ENCODE results near the gene IRF8.
"Not testable (repeated sequence)": the region's sequence is repeated elsewhere in the genome, so short reads cannot be mapped to it uniquely, and the experiment has no call there.

The IRF8 gene

DNA sequence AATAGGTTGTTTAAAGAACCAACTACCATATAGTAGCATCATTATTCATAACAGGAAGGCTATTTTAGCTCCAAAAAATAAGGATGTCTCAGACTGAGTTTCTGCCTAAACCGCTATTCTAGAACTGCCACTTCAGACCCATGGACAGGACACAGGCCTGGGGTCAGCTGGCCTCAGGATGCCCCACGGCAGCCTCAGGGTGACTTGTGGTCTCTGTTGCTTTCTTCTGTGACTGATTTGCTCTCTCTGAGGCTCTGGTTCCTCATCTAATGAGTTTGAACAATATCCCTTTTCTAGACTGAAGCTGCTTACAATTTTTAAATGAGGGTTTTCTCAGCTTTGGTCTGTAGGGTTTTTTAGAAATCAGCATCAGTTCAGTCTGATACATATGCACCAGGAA lies 31.8 kb upstream of the IRF8 start:
- in situ Hi-C loops (cut with MboI; ENCODE audit: low sequenced_read_pairs): no loop called here

DNA sequence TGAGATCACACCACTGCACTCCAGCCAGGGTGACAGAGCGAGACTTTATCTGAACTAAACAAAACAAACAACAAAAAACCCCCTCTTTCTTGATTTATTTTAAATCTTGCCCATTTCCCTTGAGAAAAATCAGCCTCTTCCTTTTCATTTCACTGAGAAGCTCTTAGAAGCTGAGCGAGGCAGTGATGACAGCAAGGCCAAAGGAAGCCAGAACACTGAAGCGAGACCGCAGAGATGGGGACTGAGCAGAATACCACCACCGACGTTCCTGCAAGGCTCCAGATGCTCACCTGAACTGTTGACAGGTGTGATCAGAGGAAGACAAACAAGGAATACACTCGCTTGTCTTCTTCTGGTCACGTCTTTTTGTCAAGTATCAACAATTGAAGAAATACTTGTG lies 30.5 kb upstream of the IRF8 start:
- in situ Hi-C loops (cut with MboI; ENCODE audit: low sequenced_read_pairs): no loop called here

DNA sequence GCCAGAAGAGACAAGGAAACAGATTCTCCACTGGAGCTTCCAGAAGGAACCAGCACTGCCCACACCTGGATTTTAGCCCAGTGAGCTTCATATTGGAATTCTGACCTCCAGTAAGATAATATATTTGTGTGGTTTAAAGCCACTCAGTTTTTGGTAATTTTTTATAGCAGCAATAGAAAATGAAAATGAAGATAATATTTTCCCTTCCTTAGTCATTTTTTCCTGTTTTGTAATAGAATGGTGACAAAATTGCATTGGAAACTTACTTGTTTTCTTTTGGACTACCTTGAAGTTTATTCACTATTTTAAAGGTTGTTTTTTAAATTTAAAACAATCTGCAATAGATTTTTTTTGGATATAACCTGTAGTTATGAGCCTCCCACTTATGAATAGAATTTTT lies 29.8 kb upstream of the IRF8 start:
- in situ Hi-C loops (cut with MboI; ENCODE audit: low sequenced_read_pairs): no loop called here

DNA sequence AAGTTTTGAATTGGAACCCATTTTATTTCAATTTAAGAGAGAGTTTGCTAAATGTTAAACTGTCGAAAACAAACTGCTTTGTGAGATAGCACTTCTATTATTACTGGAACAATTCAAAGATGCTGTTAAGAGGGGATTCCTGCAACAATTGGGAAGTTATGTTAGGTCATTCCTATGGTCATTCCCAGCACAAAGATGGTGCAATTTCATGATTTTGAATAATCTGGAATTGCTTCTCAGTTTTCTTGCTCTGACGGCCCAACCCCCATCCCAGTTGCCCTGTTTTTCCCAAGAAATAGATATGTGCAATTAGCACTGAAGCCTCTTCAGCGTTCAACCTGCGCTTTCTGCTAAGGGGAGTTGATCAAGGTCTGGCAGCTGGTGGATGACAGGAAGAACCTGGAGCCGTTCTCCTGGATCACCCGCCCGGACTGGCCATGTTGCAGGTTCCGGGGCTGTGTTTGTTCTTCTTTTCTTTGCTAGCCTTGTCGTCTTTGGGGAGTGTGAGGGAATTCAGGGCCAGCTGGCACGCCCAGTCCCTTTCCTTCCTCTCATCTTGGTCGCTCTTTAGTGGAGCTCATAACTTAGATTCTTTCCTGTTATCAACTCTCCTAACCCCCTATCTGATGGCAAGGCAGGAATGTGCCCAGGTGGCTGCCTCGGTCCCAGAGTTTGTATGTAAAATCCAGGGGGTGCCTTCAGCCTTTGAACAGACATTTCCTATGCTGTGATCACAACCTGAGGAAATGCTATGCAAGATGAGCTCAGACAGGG lies 29.0 kb upstream of the IRF8 start:
- in situ Hi-C loops (cut with MboI; ENCODE audit: low sequenced_read_pairs): no loop called here

DNA sequence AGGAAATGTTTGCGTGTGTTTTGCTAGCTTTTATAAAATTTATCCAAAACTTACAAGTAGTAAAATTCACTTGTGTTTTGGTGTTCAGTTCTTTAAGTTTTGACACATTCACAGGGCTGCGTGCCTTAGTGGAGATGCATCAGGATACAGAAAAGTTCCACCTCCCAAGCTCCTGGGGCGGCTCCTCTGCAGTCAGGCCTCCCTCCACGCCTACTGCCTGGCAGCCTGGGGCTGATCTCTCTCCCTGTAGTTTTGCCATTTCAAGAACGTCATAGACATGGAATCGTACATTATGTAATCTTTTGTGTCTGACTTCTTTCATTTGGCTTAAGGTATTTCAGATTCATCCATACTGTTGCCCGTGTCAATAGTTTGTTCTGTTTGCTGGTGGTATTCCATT lies 27.2 kb upstream of the IRF8 start:
- in situ Hi-C loops (cut with MboI; ENCODE audit: low sequenced_read_pairs): no loop called here

DNA sequence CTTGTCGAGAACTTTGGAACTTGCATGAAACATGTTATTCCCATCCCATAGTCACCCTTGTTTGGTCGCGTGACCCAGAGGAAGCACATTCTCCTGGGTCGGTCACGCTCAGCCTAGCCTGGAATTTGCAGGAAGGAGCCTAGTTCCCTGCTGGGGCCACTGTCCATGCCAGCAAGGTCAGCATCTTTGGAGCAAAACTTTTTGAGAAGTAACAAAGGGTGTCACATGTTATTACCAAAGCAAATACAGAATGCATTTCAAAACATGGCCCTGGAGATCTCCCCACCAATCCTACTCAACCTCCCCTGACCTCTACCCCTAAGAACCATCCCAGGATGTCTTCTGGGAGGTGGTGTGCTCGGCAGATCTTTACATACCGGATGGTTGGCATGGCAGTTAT lies 26.2 kb upstream of the IRF8 start:
- in situ Hi-C loops (cut with MboI; ENCODE audit: low sequenced_read_pairs): no loop called here

DNA sequence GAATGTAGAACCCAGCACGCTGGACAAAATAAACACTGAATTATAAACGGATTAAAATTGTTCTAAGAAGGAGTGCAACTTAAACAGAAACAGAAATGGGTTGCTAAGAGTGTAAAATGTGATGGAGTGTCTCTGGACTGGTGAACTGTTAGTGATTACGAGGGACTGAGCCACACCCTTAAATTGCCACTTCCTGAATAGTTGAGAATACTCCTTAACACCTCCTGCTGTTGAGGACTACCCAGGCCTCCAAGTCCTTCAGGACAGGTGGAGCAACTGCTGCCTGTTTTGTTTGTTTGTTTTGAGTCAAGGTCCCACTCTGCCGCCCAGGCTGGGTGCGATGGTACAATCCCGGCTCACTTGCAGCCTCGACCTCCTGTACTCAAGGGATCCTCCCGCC lies 25.8 kb upstream of the IRF8 start:
- in situ Hi-C loops (cut with MboI; ENCODE audit: low sequenced_read_pairs): no loop called here

DNA sequence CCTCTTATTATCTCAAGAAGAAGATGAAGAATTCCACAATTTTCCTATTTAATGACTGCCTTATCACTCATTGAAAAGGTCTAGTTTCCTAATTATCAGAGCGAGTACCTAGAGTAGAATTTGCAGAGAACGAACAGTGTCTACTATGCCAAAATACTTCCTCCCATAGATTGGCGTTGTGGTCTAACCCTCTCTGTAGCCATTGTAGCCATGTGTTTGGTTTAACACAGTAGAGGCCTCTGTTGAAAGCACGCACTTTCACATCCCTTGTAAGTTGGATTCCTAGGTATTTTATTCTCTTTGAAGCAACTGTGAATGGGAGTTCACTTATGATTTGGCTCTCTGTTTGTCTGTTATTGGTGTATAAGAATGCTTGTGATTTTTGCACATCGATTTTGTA lies 24.9 kb upstream of the IRF8 start:
- in situ Hi-C loops (cut with MboI; ENCODE audit: low sequenced_read_pairs): not testable (repeated sequence)

DNA sequence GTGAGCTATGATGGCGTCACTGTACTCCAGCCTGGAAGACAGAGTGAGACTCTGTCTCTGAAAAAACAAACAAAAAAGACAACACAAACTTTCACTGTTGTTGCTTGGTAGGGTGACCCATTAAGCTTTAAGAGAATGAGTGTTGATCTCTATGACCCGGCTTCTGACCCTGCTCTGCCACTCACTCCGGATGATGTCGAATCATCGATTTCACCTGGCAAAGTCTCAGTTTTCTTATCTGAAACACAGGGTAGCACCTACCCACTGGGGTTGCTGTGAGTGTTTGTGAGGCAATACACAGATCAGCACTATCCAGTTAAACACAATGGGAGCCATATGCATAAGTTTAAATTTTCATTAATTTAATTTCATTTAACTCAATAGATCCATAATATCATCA lies 20.6 kb upstream of the IRF8 start:
- in situ Hi-C loops (cut with MboI; ENCODE audit: low sequenced_read_pairs): no loop called here

DNA sequence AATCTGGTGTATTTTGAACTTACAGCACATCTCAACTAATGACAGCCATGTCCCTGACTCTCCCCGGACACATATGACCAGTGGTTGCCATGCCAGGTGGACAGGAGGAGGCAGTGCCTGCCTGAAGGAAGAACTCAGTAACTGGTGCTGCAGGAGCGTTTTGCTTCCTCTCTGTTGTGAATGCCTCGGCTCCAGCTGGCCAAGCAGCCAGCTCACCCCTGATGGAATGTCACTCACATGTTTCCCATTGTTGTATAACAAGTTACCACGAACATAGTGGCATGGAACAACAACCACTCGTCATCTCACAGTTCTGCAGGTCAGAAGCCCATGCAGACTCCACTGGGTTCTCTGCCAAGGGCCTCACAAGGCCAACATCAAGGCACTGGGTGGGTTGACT lies 20.1 kb upstream of the IRF8 start:
- in situ Hi-C loops (cut with MboI; ENCODE audit: low sequenced_read_pairs): no loop called here

DNA sequence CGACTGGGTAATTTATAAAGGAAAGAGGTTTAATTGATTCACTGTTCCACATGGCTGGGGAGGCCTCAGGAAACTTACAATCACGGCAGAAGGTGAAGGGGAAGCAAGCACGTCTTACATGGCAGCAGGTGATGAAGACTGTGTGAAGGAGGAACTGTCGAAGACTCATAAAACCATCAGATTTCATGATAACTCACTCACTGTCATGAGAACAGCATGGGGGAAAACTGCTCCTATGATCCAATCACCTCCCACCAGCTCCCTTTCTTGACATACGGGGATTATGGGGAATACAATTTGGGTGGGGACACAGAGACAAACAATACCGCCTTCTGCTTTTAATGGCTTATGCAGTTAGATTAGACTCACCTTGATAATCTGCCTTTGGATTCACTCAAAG lies 19.4 kb upstream of the IRF8 start:
- in situ Hi-C loops (cut with MboI; ENCODE audit: low sequenced_read_pairs): no loop called here

DNA sequence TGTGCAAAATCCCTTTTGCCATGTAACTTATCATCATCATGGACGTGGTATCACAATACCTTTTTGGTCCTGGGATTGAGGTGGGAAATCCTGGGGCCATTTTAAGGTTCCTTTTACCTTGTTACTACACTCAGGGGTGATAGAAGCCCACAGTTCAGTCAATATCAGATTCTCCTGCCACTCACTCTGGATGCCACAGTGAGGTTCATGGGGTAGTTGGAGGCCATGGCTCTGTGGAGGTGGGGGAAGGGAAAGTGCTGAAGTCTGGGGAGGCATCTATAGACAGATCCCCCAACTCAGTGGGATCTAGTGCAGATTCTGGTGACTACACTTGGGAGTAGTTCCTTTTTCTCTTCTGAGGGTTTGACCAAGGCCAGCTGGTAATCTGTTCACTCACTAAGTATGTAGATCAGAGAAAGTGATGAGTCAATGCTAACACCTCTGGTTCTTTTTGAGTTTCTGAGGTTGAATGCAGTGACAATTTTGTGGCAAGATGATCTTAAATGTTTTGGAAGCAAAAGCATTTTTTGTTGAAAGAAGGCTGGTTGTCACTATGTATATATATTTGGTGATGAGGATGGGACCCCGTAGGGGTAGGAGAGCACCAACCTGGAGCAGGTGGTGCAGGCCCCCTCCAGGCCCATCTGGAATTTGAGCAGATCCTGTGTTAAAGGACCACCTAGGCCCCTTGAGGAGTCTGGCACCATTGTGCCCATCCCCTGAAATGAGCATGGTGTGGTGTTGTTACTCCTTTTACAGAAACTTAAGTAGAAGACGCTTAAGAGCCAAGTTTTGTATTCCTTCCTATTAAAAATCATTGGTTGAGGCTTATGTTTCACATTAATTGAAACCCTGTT lies 18.8 kb upstream of the IRF8 start:
- in situ Hi-C loops (cut with MboI; ENCODE audit: low sequenced_read_pairs): no loop called here

DNA sequence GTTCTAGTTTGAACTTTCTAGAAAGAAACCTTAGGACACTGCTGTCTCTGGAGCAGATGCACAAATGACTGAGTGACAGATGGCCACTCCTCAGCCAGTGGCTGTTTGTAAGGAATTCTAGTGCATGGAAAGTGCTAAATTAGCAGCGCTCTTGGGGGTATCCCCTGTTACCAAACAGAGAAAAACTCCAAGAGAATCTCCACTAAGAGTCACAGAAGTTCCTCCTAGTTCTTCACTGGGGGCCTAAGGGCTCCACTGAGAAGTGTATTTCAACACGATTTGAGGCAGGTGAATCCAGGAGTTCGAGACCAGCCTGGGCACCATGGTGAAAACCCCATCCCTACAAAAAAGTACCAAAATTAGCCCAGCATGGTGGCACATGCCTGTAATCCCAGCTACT lies 18.1 kb upstream of the IRF8 start:
- in situ Hi-C loops (cut with MboI; ENCODE audit: low sequenced_read_pairs): no loop called here

DNA sequence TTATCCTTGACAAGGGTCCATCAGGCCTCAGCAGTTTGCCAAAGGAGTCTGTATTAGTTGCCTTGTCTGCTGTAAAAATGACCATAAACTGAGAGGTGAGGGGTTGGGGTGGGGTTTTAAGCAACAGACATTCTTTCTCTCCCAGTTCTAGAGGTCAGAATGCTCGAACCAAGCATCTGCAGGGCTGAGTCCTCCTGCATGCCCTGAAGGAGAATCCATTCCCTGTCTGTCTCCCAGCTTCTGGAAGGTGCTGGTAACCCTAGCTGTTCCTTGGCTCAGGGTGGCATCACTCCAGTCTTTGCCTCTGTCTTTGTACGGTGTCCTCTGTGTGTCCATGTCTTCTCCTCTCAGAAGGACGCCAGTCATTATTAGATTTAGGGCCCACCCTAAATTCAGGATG lies 17.5 kb upstream of the IRF8 start:
- in situ Hi-C loops (cut with MboI; ENCODE audit: low sequenced_read_pairs): no loop called here

DNA sequence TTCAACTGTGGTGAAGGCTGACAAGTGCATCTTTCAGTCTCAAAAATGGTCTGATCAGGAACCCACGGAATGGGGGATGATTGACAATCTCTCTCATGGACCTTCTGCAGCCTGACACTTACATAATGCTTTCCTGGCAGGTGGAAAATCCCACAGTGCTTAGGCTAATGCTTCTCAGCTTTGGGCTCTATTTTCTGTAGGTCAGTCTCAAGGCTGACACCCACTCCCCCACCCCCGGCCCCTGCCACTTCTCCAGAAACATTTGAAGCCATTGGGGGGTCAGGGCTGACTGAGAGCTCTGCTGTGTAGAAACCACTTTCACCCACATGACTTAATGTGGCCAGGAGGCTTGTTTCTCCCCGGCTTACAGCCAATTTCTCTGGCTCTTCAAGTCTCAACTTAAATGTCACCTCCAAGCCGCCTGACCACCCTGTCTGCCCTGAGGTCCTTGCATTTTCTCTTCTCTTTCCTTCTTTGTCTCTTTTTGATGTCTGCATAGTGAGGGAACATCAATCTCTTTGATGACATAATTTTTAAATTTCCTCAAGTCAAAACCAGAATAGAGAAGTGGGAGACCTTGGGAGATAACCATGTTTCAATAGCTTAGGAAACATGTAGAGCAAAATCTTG lies 16.7 kb upstream of the IRF8 start:
- in situ Hi-C loops (cut with MboI; ENCODE audit: low sequenced_read_pairs): no loop called here

DNA sequence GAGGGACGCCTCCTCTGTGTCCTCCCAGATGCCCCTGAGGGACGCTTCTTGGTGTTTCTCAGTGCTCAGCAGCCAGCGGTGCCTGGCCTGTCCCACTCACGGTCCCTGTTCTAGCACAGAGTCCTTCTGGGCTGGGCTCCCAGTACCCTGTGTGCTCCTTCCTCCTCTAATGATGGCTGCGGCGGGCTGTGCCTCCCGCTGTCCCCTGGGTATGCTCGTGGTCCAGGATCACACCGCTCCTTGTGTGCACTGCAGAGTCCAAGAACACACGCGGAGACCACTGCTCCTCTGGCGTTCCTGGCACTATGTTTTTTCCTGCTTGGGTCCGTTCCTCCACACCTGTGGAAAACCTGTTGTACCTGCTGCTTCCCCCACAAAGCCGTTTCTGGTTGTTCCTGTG lies 15.1 kb upstream of the IRF8 start:
- in situ Hi-C loops (cut with MboI; ENCODE audit: low sequenced_read_pairs): no loop called here

DNA sequence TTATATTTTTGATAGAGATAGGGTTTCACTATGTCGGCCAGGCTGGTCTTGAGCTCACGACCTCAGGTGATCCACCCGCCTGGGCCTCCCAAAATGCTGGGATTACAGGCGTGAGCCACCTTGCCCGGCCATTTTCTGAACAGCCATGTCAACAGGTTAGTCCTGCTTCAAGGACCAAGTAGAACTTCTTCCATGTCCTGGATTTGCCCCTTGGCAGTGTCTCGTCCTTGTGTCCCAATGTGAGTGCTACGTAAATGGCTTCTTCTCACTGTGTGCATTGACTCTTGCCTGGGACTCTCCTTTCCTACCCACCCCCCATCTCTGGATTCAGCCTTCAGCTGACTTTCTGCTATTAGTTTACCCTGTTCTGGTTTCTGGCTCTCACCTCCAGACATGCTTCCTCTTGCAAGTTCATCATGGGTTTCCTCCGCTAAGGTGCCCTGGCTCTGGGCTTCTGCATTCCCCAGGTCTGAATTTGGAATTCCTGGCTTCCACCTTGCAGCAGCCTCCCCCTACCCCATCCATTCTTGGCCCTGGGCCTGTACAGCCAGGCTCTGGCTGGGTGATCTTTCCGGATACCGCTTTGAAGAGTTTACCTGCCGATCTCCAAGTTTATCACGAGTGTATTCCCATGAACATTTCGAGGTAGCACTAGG lies 14.0 kb upstream of the IRF8 start:
- in situ Hi-C loops (cut with MboI; ENCODE audit: low sequenced_read_pairs): no loop called here

DNA sequence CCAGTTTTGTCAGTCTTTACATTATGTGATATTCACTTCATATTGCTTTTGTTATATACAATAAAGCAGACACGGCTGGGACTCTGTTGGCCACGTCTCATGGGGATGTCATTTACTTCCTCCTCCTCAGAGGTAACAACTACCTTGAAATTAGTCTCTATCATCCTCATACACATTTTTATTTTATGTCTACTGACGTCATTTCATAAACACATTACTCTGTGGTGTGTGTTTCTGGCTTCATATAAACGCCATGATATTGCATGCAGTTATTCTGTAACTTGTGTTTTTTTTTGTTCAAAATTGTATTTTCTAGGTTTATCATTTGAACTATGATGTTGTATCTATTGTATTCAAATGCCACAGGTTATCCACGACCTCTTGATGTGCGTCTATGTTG lies 13.4 kb upstream of the IRF8 start:
- in situ Hi-C loops (cut with MboI; ENCODE audit: low sequenced_read_pairs): no loop called here

DNA sequence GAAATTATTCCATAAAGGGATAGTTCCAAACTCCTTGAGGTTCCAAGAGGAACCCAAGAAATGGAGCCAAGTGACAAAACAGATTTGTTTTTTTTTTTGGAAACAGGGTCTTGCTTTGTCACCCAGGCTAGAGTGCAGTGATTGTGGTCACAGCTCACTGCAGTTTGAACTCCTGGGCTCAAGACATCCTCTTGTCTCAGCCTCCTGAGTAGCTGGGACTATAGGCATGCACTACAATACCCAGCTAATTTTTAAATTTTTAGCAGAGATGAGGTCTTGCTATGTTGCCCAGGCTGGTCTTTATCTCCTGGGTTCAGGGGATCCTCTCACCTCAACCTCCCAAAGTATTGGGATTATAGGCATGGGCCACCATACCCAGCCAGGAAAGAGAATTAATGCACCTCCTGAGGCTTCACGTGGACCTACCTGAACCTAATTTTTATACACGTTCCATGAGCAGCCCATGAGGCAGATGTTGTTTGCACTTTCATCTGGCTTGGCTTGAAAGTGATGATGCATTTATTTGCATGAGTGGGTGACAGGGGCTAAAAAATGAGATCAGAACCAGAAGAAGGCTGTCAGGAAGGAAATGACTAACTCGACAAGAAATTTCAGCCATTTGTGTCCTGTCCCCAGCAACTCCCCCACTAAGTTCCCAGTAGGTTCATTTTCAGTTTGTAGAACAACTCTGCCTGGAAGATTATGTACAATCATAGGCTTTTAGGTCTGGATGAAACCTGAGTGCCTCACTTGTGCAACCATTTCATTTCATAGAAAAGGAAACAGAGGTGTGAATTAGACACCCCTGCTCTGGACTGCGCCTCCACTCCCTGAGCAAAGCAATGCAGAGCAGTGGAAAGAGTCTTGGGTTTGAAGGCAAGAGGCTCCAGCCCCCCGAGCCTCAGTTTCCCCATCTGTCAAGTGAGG lies 10.3 kb upstream of the IRF8 start:
- in situ Hi-C loops (cut with MboI; ENCODE audit: low sequenced_read_pairs): no loop called here

DNA sequence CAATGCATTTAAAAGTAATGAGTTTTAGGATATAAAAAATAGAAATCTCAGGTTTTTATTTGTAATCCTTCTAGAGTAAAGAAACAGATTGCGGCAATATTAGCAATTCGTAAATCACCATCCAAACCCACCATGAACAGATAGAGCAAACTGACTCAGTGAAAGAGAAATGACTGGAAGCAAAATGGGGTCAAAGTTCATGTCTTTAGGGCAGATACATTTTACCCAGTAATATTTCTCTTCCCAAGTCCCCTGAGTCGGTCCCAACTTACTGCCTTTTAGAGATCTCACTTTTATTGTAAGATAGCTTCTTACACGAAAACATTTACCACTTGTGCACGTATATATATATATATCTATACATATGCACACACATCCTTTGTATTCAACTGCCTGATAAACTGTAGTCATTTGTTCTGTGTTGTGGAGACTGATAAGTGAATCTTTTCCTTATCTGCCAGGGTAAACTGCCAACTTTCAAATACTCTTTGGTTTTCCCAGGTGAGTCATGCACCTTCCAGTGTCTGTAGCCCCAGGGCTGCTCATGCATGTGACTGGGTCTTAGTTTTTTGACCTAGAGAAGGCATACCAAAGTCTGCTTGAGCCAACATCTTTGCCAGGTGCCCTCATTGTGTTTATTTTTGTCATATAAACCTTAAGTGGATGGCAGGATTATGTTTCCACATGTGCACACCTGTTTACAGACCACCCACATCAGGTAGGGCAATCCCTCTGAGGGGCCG lies 7.8 kb upstream of the IRF8 start:
- in situ Hi-C loops (cut with MboI; ENCODE audit: low sequenced_read_pairs): no loop called here
